Thoracic aorta (tissue), 2 donors: ENCODE measurements around the gene PTPRN2. TPM values are rescaled to one million over a fixed set of nuclear protein-coding genes. Genes with fewer than 3 reads are reported as not detected.

Experiments used
- ATAC-seq: fragments of 150-250 bp; one replicate; pipeline ENCODE4 v1.8.0; 2017; ENCODE audit warnings: low read depth; ENCODE audit not compliant: insufficient number of reproducible peaks, low FRiP score
- DNase-seq: peaks from one replicate; pipeline ENCODE4 v3.0.0-alpha.2; 2020; ENCODE audit warnings: low spot score
- H3K27ac ChIP-seq, 2 donors: fragments of 200-600 bp; sonication (generic); 1 replicate in 1 of 2; 2 replicates in 1 of 2; pipeline ENCODE4 v1.5.1; 2016; ENCODE audit warnings: mild to moderate bottlenecking in 2 of 2, moderate library complexity in 2 of 2
- H3K27me3 ChIP-seq: fragments of 200-600 bp; sonication (generic); replicated peaks from 2 replicates; pipeline ENCODE4 v1.6.0; 2016; ENCODE audit warnings: mild to moderate bottlenecking; ENCODE audit not compliant: insufficient read depth
- H3K36me3 ChIP-seq: fragments of 200-600 bp; sonication (generic); one replicate; pipeline ENCODE4 v1.5.1; 2016
- H3K4me1 ChIP-seq, 2 donors: fragments of 200-600 bp; sonication (generic); 1 replicate in 1 of 2; 2 replicates in 1 of 2; pipeline versions ENCODE4 v1.5.1 to v1.6.0; 2016; ENCODE audit warnings: low read depth in 2 of 2, mild to moderate bottlenecking in 1 of 2; ENCODE audit not compliant: control insufficient read depth in 1 of 2
- H3K4me3 ChIP-seq: fragments of 200-600 bp; sonication (generic); 2 replicates; pipeline ENCODE4 v1.5.1; 2016; ENCODE audit warnings: mild to moderate bottlenecking
- H3K9me3 ChIP-seq: fragments of 200-600 bp; sonication (generic); 2 replicates; pipeline ENCODE4 v1.5.1; 2016
- total RNA-seq, 2 donors: library from RNA; depleted of rRNA; stranded (reverse); fragments of >200 nt; gene quantifications; one replicate each; pipeline versions ENCODE4 v1.1.0 to v1.2.3, GENCODE V29; 2016
- TF ChIP-seq, protein P1 (sequence below): fragments of 200-600 bp; sonication (generic); IDR thresholded peaks from one replicate; pipeline ENCODE4 v1.5.1; 2019; ENCODE audit warnings: antibody characterized with exemption

The PTPRN2 gene
- total RNA-seq, 2 donors from 2014 or later, result 2.2 to 3.1 TPM

DNA sequence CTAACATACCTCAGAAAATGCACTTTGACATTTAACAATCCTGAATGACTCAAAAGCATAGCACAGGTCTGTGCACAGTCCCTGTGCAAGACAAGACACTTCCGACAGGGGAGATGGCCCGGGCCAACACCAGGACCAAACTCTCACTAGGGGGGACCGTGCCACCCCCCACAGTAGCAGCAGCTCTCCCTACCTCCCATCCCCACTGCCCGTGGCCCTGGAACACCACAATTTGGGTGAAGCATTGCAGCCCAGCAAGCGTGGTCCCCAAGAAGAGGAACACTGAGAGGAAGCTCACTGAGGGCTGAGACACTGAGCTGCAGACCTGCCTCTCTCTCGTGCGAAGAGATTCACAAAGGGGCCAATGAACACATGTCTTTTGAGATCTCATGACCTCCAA, 26.0 kb downstream of the PTPRN2 start:
- no peak for DNase-seq
- TF ChIP-seq, protein P1, sequence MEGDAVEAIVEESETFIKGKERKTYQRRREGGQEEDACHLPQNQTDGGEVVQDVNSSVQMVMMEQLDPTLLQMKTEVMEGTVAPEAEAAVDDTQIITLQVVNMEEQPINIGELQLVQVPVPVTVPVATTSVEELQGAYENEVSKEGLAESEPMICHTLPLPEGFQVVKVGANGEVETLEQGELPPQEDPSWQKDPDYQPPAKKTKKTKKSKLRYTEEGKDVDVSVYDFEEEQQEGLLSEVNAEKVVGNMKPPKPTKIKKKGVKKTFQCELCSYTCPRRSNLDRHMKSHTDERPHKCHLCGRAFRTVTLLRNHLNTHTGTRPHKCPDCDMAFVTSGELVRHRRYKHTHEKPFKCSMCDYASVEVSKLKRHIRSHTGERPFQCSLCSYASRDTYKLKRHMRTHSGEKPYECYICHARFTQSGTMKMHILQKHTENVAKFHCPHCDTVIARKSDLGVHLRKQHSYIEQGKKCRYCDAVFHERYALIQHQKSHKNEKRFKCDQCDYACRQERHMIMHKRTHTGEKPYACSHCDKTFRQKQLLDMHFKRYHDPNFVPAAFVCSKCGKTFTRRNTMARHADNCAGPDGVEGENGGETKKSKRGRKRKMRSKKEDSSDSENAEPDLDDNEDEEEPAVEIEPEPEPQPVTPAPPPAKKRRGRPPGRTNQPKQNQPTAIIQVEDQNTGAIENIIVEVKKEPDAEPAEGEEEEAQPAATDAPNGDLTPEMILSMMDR, result no peak
- Histone ChIP-seq H3K4me1 (no peaks in the 10 kb centered on the region), H3K36me3 (no peaks in the 10 kb centered on the region), H3K4me3 (no peak overlapping the region), H3K27ac (no peak overlapping the region), H3K9me3 (no peaks in the 10 kb centered on the region), H3K27me3 (no peaks in the 10 kb centered on the region)
- ATAC-seq, result no peak

DNA sequence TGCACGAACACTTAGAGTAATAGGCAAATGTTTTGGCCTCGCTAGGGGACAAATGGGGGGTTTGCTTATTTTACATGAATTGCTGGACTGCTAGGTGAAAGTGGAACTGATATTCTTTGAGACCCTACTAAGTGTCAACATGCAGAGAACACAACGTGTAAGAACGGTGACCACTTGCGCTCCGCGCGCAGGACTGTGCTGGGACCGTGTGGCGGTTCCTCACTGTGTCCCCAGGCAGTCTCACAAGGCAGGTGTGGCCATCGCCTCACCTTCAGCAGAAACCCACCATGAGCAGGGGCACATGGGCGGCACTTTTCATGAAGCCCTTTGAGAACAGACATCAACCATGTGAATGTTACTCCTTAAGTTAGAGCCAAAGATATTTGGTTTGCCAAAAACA, 27.2 kb downstream of the PTPRN2 start:
- no peaks in the 10 kb centered on the region for H3K36me3 ChIP-seq
- TF ChIP-seq, protein P1, result no peak
- H3K4me3 ChIP-seq, result no peak overlapping the region
- H3K27ac ChIP-seq, result no peak overlapping the region
- DNase-seq (no peak), ATAC-seq (no peak)
- H3K4me1 ChIP-seq, result no peaks in the 10 kb centered on the region
- no peaks in the 10 kb centered on the region for H3K9me3 ChIP-seq
- no peaks in the 10 kb centered on the region for H3K27me3 ChIP-seq

GRCh38 chr7:158559356-158559755, 28.3 kb downstream of the PTPRN2 start:
- TF ChIP-seq, protein P1, result no peak
- no peaks in the 10 kb centered on the region for H3K27me3 ChIP-seq

DNA sequence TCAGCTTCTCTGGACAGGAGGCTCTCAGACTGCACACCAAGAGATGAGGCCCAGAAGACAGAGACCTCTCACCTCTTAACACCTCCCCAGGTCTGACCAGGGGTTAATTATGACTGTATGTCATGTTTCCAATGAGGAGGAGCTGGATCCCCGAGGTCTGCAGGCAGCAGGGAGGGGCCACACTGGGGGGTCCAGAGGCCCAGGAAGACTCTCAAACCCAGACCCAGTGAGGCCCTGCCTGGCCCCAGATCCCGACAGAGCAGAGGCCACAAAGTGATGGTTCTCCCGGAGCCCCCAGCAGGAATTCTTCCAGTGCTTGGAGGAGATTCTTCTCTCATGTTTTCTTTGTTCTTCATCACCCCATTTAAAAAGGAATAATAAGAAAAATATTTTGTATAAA, 28.8 kb downstream of the PTPRN2 start:
- H3K4me3 ChIP-seq, result no peak overlapping the region
- TF ChIP-seq, protein P1, result no peak
- no peaks in the 10 kb centered on the region for H3K36me3 ChIP-seq
- no peaks in the 10 kb centered on the region for H3K4me1 ChIP-seq
- no peak for ATAC-seq
- no peak overlapping the region for H3K27ac ChIP-seq
- no peak for DNase-seq
- H3K9me3 ChIP-seq, result no peaks in the 10 kb centered on the region
- no peaks in the 10 kb centered on the region for H3K27me3 ChIP-seq

More at GRCh38 chr7:158559356-158559755, 28.3 kb downstream of the PTPRN2 start:
- DNase-seq (no peak), ATAC-seq (no peak)
- no peak overlapping the region for H3K4me3 ChIP-seq
- no peaks in the 10 kb centered on the region for H3K9me3 ChIP-seq
- no peak overlapping the region for H3K27ac ChIP-seq
- H3K36me3 ChIP-seq, result no peaks in the 10 kb centered on the region
- no peaks in the 10 kb centered on the region for H3K4me1 ChIP-seq

DNA sequence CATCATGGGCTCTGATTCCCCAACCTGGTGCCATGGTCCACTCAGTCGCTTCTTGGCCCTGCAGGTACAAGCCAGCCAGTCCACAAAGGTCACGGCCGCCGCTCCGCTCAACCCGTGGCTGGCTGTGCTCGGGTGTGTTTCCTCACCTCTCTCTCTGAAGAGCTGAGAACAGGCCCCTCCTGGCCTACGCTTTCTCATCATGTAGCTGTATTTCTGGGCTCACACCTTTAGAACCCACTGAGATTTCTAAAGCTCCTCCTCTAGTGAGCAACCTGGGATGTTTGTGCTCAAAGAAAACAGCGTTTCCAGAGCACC, 30.2 kb downstream of the PTPRN2 start:
- no peaks in the 10 kb centered on the region for H3K4me1 ChIP-seq
- H3K36me3 ChIP-seq, result no peaks in the 10 kb centered on the region
- TF ChIP-seq, protein P1, result no peak
- ATAC-seq, result no peak
- no peaks in the 10 kb centered on the region for H3K9me3 ChIP-seq
- H3K4me3 ChIP-seq, result no peak overlapping the region
- no peak for DNase-seq
- no peaks in the 10 kb centered on the region for H3K27me3 ChIP-seq
- no peak overlapping the region for H3K27ac ChIP-seq
